Occipital lobe (tissue), 2 donors: ENCODE results near the gene BMS1. TPM values are rescaled to one million over a fixed set of nuclear protein-coding genes. Genes with fewer than 3 reads are reported as not detected.
"Not testable (repeated sequence)": the region's sequence is repeated elsewhere in the genome, so short reads cannot be mapped to it uniquely, and the experiment has no call there.

ENCODE experiments used
- DNase-seq: peaks from one replicate; lab custom pipeline; 2025; lab: John Stamatoyannopoulos, UW
- total RNA-seq: library from RNA; depleted of rRNA; stranded (reverse); fragments of >200 nt; gene quantifications from one replicate; pipeline ENCODE4 v1.2.3, GENCODE V29; 2014

Gene BMS1, protein sequence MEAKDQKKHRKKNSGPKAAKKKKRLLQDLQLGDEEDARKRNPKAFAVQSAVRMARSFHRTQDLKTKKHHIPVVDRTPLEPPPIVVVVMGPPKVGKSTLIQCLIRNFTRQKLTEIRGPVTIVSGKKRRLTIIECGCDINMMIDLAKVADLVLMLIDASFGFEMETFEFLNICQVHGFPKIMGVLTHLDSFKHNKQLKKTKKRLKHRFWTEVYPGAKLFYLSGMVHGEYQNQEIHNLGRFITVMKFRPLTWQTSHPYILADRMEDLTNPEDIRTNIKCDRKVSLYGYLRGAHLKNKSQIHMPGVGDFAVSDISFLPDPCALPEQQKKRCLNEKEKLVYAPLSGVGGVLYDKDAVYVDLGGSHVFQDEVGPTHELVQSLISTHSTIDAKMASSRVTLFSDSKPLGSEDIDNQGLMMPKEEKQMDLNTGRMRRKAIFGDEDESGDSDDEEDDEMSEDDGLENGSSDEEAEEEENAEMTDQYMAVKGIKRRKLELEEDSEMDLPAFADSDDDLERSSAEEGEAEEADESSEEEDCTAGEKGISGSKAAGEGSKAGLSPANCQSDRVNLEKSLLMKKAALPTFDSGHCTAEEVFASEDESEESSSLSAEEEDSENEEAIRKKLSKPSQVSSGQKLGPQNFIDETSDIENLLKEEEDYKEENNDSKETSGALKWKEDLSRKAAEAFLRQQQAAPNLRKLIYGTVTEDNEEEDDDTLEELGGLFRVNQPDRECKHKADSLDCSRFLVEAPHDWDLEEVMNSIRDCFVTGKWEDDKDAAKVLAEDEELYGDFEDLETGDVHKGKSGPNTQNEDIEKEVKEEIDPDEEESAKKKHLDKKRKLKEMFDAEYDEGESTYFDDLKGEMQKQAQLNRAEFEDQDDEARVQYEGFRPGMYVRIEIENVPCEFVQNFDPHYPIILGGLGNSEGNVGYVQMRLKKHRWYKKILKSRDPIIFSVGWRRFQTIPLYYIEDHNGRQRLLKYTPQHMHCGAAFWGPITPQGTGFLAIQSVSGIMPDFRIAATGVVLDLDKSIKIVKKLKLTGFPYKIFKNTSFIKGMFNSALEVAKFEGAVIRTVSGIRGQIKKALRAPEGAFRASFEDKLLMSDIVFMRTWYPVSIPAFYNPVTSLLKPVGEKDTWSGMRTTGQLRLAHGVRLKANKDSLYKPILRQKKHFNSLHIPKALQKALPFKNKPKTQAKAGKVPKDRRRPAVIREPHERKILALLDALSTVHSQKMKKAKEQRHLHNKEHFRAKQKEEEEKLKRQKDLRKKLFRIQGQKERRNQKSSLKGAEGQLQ
- total RNA-seq: 11.7 TPM

DNA sequence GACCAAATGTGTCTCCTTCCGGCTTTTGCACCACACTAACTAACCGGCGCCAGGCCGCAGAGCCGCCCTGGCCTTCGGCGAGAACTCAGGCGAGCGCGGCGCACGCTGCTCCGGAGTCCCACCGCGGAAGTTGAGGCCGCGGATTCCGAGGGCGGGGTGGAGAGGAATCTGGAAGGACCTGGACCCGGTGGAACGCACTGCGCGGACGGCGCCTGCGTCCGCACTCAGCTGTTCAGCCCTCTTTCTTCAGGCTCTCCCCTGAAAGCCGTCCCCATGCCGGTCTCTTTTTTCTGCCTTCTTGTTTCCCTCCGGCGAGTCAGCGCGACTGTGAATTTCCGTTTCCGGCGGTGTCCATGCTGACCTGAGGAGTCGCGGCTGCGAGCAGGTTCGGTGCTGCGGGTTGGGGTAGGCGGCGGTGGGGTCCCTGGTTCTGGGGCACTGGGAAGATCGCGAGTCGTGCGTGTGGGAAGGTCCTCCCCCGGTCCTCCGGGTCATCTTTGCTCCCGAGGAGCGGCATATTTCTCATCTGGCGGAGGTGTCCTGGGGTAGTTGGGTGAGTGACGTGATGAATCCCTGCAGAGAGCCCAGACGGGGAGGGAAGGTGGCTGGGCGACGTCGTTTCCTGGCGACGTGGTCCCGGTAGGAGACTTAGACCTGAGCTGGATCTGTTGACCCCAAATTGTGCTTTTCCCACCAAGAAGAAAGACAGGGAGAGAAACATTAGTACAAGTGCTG, at the start of gene BMS1:
Gene BMS1 (plus strand): TSS at position 350 of the 735 bp plus-strand sequence. CDS start 1,600 bp downstream, outside the sequence.
- peak; percentile 93 for DNase-seq

DNA sequence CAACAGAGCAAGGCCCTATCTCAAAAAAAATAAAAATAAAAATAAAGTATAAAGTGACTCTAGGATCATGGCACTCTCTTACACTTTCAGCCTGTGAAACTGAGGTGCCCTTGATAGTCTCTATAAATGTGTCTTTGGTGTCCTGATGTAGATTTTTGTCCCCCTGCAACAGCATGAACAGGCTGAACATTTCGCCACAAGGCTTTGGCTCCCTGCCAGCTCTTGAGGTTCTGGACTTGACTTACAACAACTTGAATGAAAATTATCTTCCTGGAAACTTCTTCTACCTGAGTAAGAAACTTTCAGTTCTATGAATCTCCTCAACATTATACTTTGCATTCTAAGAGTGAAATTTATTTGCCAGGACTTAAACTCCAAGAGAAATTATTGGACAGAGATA, 48.1 kb upstream of the BMS1 start:
- no peak for DNase-seq

DNA sequence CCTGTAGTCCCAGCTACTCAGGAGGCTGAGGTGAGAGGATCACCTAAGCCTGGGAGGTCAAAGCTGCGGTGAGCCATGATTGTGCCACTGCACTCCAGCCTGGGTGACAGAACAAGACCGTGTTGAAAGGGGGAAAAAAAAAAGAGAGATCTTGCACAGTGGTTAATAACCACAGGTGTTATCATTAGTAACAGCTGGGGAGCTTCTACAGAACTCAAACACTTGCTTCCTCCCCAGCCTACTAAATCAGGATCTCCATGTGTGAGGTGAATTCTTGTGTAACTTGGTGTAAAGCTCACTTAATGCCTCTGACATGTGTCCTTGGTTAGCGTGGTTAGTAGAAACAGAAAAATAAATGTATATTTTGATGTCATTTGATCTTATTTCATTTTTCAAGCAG, 43.9 kb upstream of the BMS1 start:
- DNase-seq: no peak

DNA sequence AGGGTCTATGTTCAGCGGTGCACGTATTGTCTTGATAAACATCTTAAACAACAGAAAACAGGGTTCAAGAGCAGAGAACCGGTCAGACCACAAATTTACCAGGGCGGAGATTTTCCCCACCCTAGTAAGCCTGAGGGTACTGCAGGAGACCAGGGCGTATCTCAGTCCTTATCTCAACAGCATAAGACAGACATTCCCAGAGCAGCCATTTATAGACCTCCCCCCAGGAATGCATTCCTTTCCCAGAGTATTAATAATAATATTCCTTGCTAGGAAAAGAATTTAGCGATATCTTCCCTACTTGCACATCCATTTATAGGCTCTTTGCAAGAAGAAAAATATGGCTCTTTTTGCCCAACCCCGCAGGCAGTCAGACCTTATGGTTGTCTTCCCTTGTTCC, 41.1 kb upstream of the BMS1 start:
- DNase-seq: not testable (repeated sequence)

DNA sequence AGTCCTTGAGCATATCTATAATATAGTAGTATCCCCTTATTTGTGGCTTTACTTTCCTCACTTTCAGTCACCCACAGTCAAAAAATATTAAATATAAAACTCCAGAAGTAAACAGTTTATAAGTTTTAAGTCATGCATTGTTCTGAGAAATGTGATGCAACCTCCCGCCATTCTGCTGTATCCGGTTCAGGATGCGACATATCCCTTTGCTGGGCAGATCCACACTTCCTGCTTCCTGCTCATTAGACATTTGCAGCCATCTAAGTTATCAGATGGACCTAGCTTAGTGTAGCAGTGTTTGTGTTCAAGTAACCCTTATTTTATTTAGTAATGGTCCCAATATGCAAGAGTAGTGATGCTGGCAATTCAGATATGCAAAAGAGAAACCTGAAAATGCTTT, 38.9 kb upstream of the BMS1 start:
- no peak for DNase-seq

DNA sequence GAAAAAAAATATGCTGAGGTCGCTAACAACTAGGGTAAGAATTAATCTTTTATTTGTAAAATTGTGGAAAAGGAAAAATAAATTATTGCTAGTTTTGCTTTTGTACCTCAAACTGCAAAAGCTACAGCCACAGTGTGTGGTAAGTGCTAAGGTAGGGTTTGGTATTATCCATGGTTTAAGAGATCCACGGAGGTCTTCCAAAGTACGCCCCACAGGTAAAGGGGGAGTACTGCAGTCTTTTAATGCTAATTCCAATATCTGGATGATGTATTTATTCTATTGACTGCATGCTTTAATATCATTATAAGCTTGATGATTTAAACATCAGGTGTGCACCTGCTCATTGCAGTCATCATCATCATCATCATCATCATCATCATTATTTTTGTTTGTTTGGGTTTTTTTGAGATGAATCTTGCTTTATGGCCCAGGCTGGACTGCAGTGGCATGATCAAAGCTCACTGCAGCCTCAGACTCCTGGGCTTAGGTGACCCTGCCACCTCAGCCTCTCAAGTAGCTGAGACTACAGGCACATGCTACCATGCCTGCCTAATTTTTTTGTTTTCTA, 38.4 kb upstream of the BMS1 start:
- no peak for DNase-seq

DNA sequence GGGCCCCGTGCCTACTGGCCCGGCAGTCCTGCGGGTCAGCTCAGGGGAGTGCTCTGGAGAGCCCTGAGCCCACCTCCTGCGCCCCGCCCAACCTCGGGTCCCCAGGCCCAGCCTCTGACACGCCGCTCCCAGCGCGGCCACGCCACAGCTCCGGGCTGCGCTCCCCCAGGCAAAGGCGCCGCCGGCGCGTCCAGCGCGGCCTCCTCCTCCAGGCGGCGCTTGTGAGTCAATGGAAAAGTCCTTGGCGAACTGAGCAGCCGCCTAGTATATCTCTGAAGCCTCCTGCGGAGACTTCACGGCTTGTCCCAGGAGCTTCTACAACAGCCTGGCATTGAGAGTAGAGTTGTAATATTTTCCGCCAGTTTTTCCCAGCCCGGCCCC, 29.5 kb upstream of the BMS1 start:
- DNase-seq: no peak

DNA sequence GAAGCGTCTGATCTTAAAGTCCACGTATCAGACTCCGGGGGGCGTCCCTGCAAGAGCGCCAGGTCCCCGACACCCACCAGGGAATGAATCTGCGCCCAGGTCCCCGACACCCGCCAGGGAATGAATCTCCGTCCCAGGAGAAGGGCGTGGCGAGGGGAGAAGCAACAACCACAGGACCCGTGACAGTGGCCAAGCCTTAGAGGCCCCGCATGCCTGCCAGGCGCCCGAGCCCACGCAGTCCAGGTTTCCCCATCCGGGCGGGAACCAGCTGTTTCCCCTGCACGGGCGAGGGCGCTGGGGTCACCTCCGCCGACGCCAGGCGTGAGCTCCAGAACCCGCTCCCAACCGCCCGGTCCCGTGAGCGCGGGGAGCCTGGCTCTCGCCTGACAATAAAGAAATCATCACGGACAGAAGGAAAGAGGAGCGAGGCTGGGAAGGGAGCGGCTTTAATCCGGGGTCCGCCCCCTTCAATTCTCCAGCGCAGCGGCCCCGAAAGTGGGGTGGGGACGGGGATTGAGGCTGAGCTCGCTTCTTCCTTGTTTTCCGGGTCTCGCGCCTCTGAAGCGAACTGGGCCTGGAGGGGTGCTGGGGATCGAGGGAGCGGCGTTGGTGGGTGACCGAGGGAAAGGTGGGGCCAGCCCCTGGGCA, 29.0 kb upstream of the BMS1 start:
- no peak for DNase-seq

DNA sequence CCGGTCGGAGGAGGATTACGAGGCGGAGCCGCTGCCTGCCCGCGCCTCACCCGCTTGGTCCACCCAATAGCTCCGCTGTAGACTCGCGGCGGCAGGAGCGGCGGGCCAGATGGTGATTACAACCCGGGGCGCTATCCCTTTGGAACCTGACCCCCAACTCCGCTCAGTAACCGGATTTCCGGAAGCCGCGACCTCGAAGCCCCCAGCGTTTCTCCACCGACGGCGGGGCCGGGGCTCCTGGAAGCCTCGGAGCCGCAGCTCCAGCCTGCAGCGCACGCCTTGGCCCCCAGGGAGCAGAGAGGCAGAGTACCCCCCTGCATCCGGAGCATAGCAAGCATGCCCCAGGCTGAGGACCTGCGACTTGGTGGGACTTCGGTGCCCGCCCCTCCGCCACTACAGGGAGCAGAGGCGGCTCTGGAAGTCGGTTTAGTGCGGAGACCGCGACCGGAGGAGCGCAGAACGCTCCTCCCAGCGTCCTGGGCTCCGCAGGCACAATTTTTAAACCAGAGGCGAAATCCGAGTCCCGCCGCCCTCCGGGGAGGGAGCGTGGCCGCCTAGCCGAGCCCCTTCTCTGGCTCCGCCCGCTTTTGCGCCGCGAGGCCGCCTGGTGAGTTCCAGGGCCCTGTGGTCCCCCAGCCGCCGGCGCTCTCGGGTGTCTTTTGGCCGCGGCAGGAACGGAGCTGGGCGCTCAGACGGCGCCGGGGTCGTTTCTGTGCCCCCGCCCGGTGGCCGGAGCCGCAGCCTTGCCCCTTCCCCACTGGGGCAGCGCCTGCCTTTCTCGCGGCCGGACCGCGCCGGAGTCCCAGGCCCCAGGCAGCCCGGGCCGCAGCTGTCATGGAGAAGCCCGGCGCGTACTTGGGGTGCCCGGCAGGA, 28.2 kb upstream of the BMS1 start:
- DNase-seq: no peak

DNA sequence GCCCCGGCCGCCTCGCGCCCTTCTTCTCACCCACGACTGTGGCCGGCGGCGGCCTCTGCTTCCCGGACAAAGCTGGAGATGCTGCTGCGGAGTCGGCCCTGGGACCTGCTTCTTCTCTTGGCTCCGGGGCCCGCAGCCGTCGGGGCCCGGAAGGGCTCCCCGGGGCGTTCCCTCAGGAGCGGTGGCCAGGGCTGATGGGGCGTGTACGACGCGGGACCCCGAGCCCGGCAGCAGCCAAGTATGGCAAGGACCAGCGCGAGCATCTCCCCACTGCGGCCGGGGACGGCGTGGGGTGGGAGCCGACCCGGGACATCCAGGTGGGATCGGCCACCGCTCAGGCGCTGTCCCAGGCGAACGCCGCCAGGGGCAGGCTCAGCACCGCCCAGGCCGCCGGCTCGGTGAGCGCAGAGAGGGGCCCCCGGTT, 27.6 kb upstream of the BMS1 start:
- no peak for DNase-seq

DNA sequence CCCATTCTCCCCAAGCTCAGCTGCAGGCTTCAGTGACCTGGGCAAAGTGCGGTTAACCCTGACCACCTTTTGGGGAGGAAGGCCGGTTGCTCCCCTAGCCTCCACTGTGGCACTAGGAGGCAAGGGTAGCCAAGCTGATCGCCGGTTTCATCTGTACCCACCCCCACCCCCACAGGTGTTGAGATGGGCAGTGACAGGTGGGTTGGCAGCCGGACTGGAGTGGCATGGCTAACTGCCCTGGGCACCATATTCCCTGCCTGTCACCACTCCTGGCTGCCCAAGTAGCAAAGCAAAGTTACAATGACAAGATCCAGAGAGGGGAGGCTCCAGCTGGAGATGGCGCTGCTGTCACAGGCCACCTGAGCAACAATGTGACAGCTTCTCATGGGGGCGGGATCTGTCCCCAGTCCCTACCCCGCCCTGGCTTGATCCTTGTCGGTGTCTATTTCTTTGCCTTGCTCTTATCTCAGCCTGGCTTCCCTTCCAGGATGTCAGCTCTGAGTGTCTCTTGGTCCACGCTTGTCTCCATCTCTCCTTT, 27.0 kb upstream of the BMS1 start:
- no peak for DNase-seq

DNA sequence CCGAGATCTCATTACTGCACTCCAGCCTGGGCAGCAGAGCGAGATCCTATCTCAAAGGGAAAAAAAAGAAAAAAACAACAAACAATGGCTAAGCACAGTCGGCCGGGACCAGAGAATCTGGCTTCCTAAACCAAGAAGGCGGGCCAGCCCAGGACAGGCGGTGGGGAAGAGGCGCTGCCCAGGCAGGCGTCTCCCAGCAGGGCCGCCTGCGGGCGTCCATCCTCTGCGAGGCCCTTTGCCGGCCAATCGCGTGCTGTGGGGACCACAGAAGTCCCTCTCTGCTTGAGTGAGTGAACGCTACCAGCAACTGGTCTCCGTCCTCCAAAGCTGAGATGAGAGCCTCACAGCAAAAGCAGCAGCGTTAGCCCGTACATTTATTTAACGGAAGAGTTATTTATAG, 14.7 kb upstream of the BMS1 start:
- DNase-seq: no peak

DNA sequence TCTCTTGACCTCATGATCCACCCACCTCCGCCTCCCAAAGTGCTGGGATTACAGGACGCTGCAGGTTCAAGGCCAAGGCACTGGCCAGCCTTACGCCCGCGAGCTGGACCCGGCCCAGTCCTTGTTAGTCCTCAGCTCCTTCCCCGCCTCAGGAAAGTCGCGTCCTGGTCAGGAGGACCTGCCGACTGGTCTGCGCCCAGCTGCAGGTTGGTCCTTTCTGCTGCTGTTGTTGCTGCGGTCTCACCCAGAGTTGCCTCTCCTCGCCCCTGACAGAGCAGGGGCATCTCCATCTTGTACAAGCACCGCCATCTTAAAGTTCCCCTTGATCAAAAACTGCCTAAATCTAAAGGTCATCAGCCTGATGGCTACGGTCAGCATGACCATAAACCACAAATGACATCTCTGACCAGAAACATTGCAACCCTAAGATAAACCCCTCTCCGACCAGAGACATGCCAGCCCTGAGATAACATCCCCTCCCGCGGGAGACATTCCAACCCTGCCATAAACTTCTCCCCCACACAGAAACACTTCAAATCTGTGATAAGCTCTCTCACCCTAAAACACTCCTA, 13.9 kb upstream of the BMS1 start:
- no peak for DNase-seq

DNA sequence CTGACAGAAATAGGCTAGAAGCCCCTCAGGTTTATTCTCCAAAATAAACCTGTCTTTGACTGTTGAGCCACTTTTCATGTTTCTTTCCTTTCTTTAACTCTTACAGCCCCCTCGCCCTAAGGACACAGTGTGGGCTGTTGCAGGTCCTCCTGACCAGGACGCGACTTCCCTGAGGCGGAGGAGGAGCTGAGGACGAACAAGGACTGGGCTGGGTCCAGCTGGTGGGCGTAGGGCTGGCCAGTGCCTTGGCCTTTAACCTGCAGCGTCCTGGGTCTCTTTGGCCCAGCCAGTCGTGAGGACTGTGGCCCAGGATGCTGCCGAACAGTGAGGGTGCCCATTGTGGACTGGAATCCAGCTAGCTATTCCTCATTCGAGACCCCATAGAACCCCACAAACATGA, 13.4 kb upstream of the BMS1 start:
- DNase-seq: no peak

DNA sequence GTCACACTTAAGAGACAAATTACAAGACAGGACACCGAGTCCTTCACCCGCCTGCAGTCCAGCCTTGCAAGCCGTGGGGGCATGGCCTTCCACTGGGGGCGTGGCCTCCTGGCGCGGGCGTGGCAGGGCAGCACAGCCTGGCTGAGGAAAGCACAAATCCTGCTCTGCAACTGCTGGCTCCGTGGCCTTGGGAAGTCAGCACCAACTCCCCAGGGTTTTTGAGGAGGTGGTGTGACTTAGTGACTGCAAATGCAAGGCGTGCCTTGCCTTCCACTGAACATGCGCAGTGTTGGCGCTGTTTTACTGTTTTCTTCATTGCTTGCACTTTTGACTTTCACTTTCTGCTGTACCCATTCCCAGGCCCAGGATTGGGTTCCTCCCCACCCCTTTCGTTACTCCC, 12.9 kb upstream of the BMS1 start:
- no peak for DNase-seq

DNA sequence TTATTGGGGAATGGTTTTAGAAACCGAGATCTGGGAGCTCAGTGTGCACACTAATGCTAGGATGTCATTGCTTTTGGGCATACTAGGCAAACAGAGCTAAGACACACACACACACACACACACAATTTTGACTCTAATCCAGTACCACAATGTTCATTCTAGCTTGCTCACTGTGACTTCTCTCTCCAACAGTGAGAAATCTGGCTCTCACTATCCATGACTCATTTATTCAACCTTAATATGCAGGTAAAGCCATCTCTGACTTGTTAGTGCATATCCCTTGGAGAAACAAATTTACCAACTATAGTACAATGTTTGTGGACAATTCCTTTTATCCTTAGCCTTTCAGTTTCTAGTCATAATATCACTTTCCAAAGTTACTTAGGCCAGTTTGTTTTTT, 5.9 kb upstream of the BMS1 start:
- DNase-seq: no peak

DNA sequence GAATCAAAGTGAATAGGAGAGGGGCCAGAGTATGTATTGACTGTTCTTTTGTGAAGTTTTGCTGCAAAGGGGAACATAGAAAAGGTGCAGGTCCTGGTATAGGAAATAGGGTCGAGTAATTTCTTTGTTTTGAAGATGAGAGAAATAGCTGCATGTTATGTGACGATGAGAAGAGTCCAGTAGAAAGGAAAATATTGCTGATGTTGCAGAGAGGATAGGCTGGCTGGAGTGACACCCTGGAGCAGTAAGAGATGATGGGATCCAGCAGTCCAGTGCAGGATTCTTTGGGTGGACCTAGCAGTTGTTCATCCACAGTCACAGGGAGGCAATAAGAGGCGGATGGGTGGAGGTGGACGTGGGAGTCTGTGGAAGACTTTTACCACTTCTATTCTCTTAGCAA, 2.1 kb upstream of the BMS1 start:
- no peak for DNase-seq

DNA sequence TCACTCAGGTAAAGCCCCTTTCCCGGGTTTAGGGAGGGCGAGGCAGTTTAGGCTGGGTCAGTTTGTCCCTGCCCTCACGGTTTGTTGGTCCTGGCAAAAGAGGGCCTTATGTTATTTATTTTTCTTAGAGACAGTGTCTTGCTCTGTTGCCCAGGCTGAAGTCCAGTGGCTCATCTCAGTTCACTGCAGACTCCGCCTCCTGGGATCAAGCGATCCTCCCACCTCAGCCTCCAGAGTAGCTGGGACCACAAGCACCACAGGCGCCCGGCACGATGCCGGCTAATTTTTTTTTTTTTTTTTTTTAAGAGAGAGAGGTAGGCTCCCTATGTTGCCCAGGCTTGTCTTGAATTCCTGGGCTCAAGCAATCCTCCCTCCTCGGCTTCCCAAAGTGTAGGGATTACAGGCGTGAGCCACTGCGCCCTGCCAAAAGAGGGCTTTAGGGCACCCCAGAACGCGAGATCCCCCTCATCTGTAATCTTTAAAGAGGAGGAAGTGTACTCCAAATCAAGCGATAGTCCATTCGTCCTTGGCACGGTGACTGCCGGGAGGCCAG, 626 bp upstream of the BMS1 start:
- DNase-seq: no peak
